Endodermal cell (in vitro differentiated cells): Measurements from ENCODE around the gene DAPP1. TPM values are rescaled to one million over a fixed set of nuclear protein-coding genes. Genes with fewer than 3 reads are reported as not detected.
A peak's percentile ranks its signal among the peaks of the same experiment; 100 is the strongest.
"Not testable (repeated sequence)": the region's sequence is repeated elsewhere in the genome, so short reads cannot be mapped to it uniquely, and the experiment has no call there.

ENCODE experiments used
- DNase-seq: peaks from one replicate; pipeline ENCODE4 v3.0.0-alpha.2; 2017
- H3K27ac ChIP-seq: 2 replicates; pipeline ENCODE4 v1.5.1; 2013; ENCODE audit warnings: mild to moderate bottlenecking, low read depth, low read length, moderate library complexity
- H3K27me3 ChIP-seq: 2 replicates; pipeline ENCODE4 v1.6.1; 2013; ENCODE audit warnings: mild to moderate bottlenecking, low read length, moderate library complexity; ENCODE audit not compliant: insufficient read depth, control insufficient read depth, poor library complexity, severe bottlenecking
- H3K36me3 ChIP-seq: 2 replicates; pipeline ENCODE4 v1.7.0; 2013; ENCODE audit warnings: mild to moderate bottlenecking, low read length, moderate library complexity; ENCODE audit not compliant: control insufficient read depth, insufficient read depth
- H3K4me1 ChIP-seq: one replicate; pipeline ENCODE4 v1.7.0; 2013; ENCODE audit warnings: low read length; ENCODE audit not compliant: control insufficient read depth, insufficient read depth
- H3K4me3 ChIP-seq: 2 replicates; pipeline ENCODE4 v1.5.1; 2013; ENCODE audit warnings: mild to moderate bottlenecking, low read length, moderate library complexity
- H3K9ac ChIP-seq: 2 replicates; pipeline ENCODE4 v1.6.1; 2013; ENCODE audit warnings: mild to moderate bottlenecking, low read length, moderate library complexity; ENCODE audit not compliant: poor library complexity, severe bottlenecking; ENCODE audit errors: extremely low read depth
- H3K9me3 ChIP-seq: 2 replicates; pipeline ENCODE4 v1.6.1; 2013; ENCODE audit warnings: mild to moderate bottlenecking, low read length, moderate library complexity; ENCODE audit not compliant: control insufficient read depth
- H3K27ac Mint-ChIP-seq: 2 replicates; pipeline ENCODE4 v1.8.0; 2020; ENCODE audit warnings: mixed read lengths
- H3K27me3 Mint-ChIP-seq: 2 replicates; pipeline ENCODE4 v1.8.0; 2021; ENCODE audit warnings: mild to moderate bottlenecking, mixed read lengths; ENCODE audit not compliant: insufficient read depth
- H3K36me3 Mint-ChIP-seq: 2 replicates; pipeline ENCODE4 v1.8.0; 2020; ENCODE audit warnings: low read depth, mixed read lengths
- H3K4me1 Mint-ChIP-seq: 2 replicates; pipeline ENCODE4 v1.8.0; 2020; ENCODE audit warnings: mixed read lengths
- H3K4me3 Mint-ChIP-seq: 2 replicates; pipeline ENCODE4 v1.8.0; 2020; ENCODE audit warnings: mild to moderate bottlenecking, moderate library complexity, mixed read lengths
- H3K9me3 Mint-ChIP-seq: 2 replicates; pipeline ENCODE4 v1.8.0; 2020; ENCODE audit warnings: mild to moderate bottlenecking, mixed read lengths
- WGBS, 2 experiments: methylation state at CpG; one replicate each; pipeline versions ENCODE4 v1.1.5 to v1.1.7; 2013; ENCODE audit warnings: missing lambda C conversion rate in 2 of 2, mixed read lengths in 1 of 2; ENCODE audit not compliant: insufficient coverage in 1 of 2, insufficient read length in 1 of 2; 5-methylcytosine and 5-hydroxymethylcytosine counted together
- long read RNA-seq, 4 experiments: library from polyadenylated mRNA in 2 of 4; library from RNA in 1 of 4; library from capped mRNA in 1 of 4; stranded (forward) in 3 of 4; unstranded in 1 of 4; transcript quantifications; one replicate each; pipeline ENCODE4 v2.0.0, GENCODE V29; 2020 to 2021; ENCODE audit warnings: inconsistent platforms in 1 of 4
- polyA plus RNA-seq, 2 experiments: library from polyadenylated mRNA; stranded (reverse); fragments of 50-300 nt; gene quantifications; one replicate each; pipeline ENCODE4 v1.2.3, GENCODE V29; 2013
- total RNA-seq, 2 donors: library from RNA; stranded (reverse); fragmentation: NEBNext Ultra II Directional in 1 of 2; extraction: Animal tissue kit (Norgen Biotek cat#: 25700) in 1 of 2; gene quantifications; 2 replicates in 1 of 2; 3 replicates in 1 of 2; pipeline ENCODE4 v1.2.1, GENCODE V29; 2021
- TF ChIP-seq, protein P1 (sequence below): fragments of 200-600 bp; sonication (generic); conservative IDR thresholded peaks from 2 replicates; pipeline ENCODE4 v1.5.0; 2021; ENCODE audit warnings: antibody characterized with exemption, mild to moderate bottlenecking

Gene DAPP1, protein sequence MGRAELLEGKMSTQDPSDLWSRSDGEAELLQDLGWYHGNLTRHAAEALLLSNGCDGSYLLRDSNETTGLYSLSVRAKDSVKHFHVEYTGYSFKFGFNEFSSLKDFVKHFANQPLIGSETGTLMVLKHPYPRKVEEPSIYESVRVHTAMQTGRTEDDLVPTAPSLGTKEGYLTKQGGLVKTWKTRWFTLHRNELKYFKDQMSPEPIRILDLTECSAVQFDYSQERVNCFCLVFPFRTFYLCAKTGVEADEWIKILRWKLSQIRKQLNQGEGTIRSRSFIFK
- total RNA-seq, result not detected
- polyA plus RNA-seq (2013, experiment 1 of 2), result not detected
- not detected for polyA plus RNA-seq (2013, experiment 2 of 2)
- long read RNA-seq, experiment 1, result 0 reads
- long read RNA-seq, experiment 2, result 0 reads
- long read RNA-seq, experiment 3, result 0 reads
- long read RNA-seq, experiment 4, result 0 reads

GRCh38 chr4:99816545-99817308 is at the start of gene DAPP1:
DAPP1 (plus strand) TSS chr4:99816827; CDS start chr4:99816914, 87 bp downstream.
- TF ChIP-seq, protein P1, sequence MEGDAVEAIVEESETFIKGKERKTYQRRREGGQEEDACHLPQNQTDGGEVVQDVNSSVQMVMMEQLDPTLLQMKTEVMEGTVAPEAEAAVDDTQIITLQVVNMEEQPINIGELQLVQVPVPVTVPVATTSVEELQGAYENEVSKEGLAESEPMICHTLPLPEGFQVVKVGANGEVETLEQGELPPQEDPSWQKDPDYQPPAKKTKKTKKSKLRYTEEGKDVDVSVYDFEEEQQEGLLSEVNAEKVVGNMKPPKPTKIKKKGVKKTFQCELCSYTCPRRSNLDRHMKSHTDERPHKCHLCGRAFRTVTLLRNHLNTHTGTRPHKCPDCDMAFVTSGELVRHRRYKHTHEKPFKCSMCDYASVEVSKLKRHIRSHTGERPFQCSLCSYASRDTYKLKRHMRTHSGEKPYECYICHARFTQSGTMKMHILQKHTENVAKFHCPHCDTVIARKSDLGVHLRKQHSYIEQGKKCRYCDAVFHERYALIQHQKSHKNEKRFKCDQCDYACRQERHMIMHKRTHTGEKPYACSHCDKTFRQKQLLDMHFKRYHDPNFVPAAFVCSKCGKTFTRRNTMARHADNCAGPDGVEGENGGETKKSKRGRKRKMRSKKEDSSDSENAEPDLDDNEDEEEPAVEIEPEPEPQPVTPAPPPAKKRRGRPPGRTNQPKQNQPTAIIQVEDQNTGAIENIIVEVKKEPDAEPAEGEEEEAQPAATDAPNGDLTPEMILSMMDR, result no peak
- Mint-ChIP-seq H3K4me3 (no peak within 1 kb of the TSS), H3K4me1 (no peaks in the 10 kb centered on the region), H3K36me3 (no peaks in the 10 kb centered on the region), H3K9me3 (no peaks in the 10 kb centered on the region), H3K27me3 (no peaks in the 10 kb centered on the region), H3K27ac (no peak within 1 kb of the TSS)
- DNase-seq, result peak; percentile 51
- no peaks in the 10 kb centered on the region for H3K4me1 ChIP-seq
- H3K36me3 ChIP-seq, result no peaks in the 10 kb centered on the region
- H3K9ac ChIP-seq, result no peak within 1 kb of the TSS
- 91 to 96% methylated on average over 3 to 7 of the region's 7 CpGs for WGBS, 2 experiments
- H3K27me3 ChIP-seq, result no peaks in the 10 kb centered on the region
- no peak within 1 kb of the TSS for H3K4me3 ChIP-seq
- no peaks in the 10 kb centered on the region for H3K9me3 ChIP-seq
- H3K27ac ChIP-seq, result no peak within 1 kb of the TSS

- not testable (repeated sequence) for H3K27me3 Mint-ChIP-seq, H3K27ac Mint-ChIP-seq, H3K9me3 ChIP-seq, H3K4me1 Mint-ChIP-seq, H3K36me3 ChIP-seq, DNase-seq, H3K4me3 Mint-ChIP-seq, H3K9ac ChIP-seq, H3K27ac ChIP-seq, H3K4me1 ChIP-seq, H3K27me3 ChIP-seq, H3K4me3 ChIP-seq, H3K36me3 Mint-ChIP-seq
- 91 to 100% methylated on average over 1 to 7 of the region's 7 CpGs for WGBS, 2 experiments
- peaks cover 15% of the 10 kb centered on the region for H3K9me3 Mint-ChIP-seq
Measured at GRCh38 chr4:99770842-99771241, 45.8 kb upstream of the DAPP1 start.

- H3K4me3 Mint-ChIP-seq, result no peak overlapping the region
- Histone ChIP-seq H3K27ac (no peak overlapping the region), H3K36me3 (no peaks in the 10 kb centered on the region), H3K9me3 (no peaks in the 10 kb centered on the region), H3K4me1 (no peaks in the 10 kb centered on the region), H3K9ac (no peak overlapping the region), H3K4me3 (no peak overlapping the region), H3K27me3 (no peaks in the 10 kb centered on the region)
- TF ChIP-seq, protein P1, result no peak
- H3K27me3 Mint-ChIP-seq, result no peaks in the 10 kb centered on the region
- WGBS, 2 experiments, result 92 to 94% methylated on average over 2 to 3 of the region's 3 CpGs
- no peaks in the 10 kb centered on the region for H3K4me1 Mint-ChIP-seq
- H3K27ac Mint-ChIP-seq, result no peak overlapping the region
- no peak for DNase-seq
- H3K36me3 Mint-ChIP-seq, result no peaks in the 10 kb centered on the region
- H3K9me3 Mint-ChIP-seq, result peaks cover 3% of the 10 kb centered on the region
Measured at GRCh38 chr4:99783940-99784339, 32.7 kb upstream of the DAPP1 start.
